Fibroblast of skin of right biceps (primary cell): ENCODE measurements around the gene LCN1.

Experiments
- DNase-seq: peaks from one replicate; pipeline ENCODE4 v3.0.0-alpha.2; 2013

LCN1 gene

DNA sequence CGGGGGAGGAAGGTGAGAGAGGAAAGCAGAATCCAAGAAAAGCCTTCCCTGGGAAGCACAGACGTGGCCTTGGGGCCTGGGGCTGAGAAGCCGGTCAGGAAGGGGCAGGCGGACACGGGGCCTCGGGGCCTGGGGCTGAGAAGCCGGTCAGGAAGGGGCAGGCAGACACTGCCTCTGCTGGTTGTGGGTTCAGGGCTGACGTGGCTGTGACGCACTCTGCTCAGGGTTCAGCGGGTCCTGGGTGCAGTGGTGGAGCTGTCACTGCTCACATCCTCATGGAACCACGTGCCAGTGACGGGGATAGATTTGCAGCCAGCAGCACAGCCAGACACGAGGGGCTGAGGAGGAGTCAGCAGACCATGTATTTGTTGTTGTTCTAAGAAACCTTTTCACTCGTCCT is 53.1 kb downstream of the LCN1 start:
- no peak for DNase-seq

DNA sequence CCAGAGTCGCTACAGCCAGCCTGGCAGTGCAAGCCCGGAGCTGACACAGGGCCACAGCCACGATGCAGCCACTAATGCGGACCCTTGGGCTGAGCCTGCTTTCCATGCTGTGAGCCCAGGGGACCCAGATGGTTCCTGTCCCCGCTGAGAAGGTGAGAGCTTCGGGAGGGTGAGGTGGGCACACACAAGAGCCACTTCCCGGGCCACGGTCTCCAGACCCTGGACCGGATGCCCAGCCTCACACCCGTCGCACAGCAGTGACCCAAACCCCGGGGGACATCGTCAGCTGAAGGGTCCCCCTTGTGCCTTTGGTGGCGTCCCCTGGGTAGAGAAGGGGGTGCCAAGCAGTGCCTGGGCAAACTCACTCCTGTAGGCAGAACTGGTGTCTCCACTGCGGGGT is 53.7 kb downstream of the LCN1 start:
- no peak for DNase-seq
